ENCODE data around the gene FNBP1L. TPM values are rescaled to one million over a fixed set of nuclear protein-coding genes. Genes with fewer than 3 reads are reported as not detected.

The FNBP1L gene
- polyA plus RNA-seq, 1 experiment, result 5.5 TPM

DNA sequence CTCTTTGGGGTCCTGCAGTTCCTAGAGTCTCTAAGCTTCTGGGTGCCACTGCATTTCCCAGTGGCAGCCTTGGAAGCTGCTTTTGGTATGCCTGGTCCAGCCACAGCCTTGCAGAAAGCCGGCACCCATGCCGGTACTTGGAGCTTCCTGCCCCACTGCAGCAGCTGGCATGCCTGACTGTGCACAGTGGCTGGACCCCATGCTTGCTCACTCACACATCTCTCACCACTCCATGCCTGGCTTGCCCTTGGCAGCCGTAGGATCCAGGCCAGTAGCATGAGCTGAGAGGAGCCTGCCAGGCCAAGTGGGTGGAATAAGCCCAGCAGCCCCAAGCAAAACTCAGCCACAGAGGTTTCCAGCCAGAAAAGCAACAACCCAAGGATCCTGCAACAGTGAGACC lies 20.3 kb upstream of the FNBP1L start:
- TF ChIP-seq, protein P1, sequence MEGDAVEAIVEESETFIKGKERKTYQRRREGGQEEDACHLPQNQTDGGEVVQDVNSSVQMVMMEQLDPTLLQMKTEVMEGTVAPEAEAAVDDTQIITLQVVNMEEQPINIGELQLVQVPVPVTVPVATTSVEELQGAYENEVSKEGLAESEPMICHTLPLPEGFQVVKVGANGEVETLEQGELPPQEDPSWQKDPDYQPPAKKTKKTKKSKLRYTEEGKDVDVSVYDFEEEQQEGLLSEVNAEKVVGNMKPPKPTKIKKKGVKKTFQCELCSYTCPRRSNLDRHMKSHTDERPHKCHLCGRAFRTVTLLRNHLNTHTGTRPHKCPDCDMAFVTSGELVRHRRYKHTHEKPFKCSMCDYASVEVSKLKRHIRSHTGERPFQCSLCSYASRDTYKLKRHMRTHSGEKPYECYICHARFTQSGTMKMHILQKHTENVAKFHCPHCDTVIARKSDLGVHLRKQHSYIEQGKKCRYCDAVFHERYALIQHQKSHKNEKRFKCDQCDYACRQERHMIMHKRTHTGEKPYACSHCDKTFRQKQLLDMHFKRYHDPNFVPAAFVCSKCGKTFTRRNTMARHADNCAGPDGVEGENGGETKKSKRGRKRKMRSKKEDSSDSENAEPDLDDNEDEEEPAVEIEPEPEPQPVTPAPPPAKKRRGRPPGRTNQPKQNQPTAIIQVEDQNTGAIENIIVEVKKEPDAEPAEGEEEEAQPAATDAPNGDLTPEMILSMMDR (IDR thresholded peaks at IDR 0.05; ENCODE audit: insufficient read depth, low read depth, low read length), result no peak
- no peak for DNase-seq (ENCODE audit: low read depth)
- Histone ChIP-seq H3K36me3 (ENCODE audit: control insufficient read depth, insufficient read depth, low read length) (no peaks in the 10 kb centered on the region), H3K4me3 (ENCODE audit: low read depth, low read length) (no peak overlapping the region), H3K27me3 (ENCODE audit: control insufficient read depth, insufficient read depth, low read length) (no peaks in the 10 kb centered on the region)
- POLR2A ChIA-PET, result no interaction called here
- CTCF ChIA-PET, result interaction anchor here (1.7 kb wide), 1 partner anchor 123 kb away, joined by 5 read pairs; no protein-coding TSS in a partner anchor

DNA sequence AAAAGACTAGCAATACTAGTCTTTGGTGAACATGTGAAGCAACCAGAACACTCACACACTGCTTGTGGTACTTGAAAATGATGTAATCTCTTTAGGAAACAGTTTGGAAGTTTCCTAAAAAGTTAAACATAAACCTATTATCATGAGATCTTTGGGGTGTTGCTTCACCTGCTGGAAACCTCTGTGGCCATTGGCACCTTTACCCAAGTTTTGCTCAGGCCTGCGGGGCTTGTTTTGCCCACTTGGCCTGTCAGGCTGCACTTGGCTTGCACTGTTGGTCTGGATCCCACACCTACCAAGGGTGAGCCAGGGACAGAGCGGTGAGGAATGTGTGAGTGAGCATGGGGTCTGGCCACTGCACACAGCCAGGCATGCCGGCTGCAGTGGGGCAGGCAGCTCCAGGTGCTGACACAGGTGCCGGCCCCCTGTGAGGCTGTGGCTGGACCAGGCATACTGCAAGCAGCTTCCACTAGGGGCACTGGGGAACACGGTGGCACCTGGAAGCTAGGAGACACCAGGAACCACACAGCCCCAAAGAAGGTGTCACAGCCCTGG lies 14.4 kb upstream of the FNBP1L start:
- DNase-seq (ENCODE audit: low read depth), result no peak
- H3K36me3 ChIP-seq (ENCODE audit: control insufficient read depth, insufficient read depth, low read length), result no peaks in the 10 kb centered on the region
- peaks cover 7% of the 10 kb centered on the region for H3K27me3 ChIP-seq (ENCODE audit: control insufficient read depth, insufficient read depth, low read length)
- TF ChIP-seq, protein P1 (IDR thresholded peaks at IDR 0.05; ENCODE audit: insufficient read depth, low read depth, low read length), result peak; percentile 32; the same call in 1 of the 2 replicates
- H3K4me3 ChIP-seq (ENCODE audit: low read depth, low read length), result no peak overlapping the region
- CTCF ChIA-PET, result interaction anchor here (0.9 to 2.6 kb wide), 9 partner anchors 8 to 903 kb away, joined by 3 to 12 read pairs (median 8); no protein-coding TSS in a partner anchor
- POLR2A ChIA-PET, result no interaction called here

DNA sequence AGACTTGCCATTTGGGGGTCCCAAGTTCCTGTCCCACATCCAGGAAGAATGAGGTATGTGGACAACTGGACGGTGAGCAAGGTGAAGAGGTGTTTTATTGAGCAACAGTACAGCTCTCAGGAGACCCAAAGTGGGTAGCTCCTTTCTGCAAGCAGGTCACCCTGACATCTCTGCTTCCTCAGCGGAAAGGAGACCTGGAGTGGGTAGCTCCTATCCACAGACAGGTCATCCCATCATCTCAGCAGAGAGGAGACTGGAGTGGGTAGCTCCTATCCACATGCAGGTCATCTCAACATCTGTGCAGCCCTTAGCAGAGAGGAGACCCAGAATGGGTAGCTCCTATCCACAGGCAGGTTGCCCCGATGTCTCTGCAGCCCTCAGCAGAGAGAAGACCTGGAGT lies 13.8 kb upstream of the FNBP1L start:
- H3K36me3 ChIP-seq (ENCODE audit: control insufficient read depth, insufficient read depth, low read length), result no peaks in the 10 kb centered on the region
- no peak for DNase-seq (ENCODE audit: low read depth)
- CTCF ChIA-PET, result interaction anchor here (0.9 to 2.6 kb wide), 10 partner anchors 9 to 902 kb away, joined by 3 to 12 read pairs (median 6); no protein-coding TSS in a partner anchor
- TF ChIP-seq, protein P1 (IDR thresholded peaks at IDR 0.05; ENCODE audit: insufficient read depth, low read depth, low read length), result no peak
- H3K27me3 ChIP-seq (ENCODE audit: control insufficient read depth, insufficient read depth, low read length), result peaks cover 7% of the 10 kb centered on the region
- no peak overlapping the region for H3K4me3 ChIP-seq (ENCODE audit: low read depth, low read length)
- POLR2A ChIA-PET, result no interaction called here

DNA sequence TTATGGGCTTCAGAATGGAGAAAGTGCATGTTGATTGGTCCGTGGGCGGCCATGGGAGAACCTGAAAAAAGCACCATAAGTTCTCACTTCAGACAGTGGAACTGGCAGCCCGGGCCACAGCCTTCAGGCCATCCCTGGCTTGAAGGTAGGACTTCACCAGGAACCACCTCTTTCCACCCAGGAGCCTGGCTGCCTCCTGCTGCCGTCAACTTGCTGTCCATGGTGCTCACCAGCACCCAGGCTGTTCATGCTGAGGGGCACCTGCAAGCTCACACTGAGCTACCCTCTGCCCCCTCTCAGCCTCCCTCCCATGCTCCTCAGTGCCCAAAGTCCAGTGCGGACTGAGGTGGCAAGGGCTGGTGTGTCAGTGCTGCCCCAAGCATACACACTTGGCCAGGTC lies 12.9 kb upstream of the FNBP1L start:
- TF ChIP-seq, protein P1 (IDR thresholded peaks at IDR 0.05; ENCODE audit: insufficient read depth, low read depth, low read length), result no peak
- POLR2A ChIA-PET, result interaction anchor here (0.5 kb wide), 1 partner anchor 449 kb away, joined by 6 read pairs; no protein-coding TSS in a partner anchor
- H3K27me3 ChIP-seq (ENCODE audit: control insufficient read depth, insufficient read depth, low read length), result peaks cover 7% of the 10 kb centered on the region
- no peak for DNase-seq (ENCODE audit: low read depth)
- CTCF ChIA-PET, result interaction anchor here (1.4 to 2.6 kb wide), 6 partner anchors 11 to 416 kb away, joined by 3 to 12 read pairs (median 9); no protein-coding TSS in a partner anchor
- no peaks in the 10 kb centered on the region for H3K36me3 ChIP-seq (ENCODE audit: control insufficient read depth, insufficient read depth, low read length)
- no peak overlapping the region for H3K4me3 ChIP-seq (ENCODE audit: low read depth, low read length)

DNA sequence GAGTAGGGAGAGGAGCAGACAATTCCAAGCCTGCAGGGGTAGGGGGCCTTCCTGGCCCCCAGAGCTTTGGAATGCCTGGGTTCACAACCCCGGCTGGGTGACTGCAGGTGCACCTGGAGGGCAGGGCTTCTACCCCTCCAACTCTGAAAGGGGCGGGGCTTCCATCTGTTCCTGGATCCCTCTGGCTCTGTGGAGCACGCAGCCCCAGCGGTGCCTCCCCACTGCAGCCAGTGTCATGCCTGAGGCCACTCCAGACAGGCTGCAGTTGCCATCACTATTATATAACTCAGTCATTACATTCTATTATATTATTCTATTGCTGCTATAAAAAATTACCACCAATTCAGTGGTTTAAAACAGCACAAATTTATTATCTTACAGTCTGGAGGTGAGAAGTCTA lies 12.5 kb upstream of the FNBP1L start:
- Histone ChIP-seq H3K27me3 (ENCODE audit: control insufficient read depth, insufficient read depth, low read length) (peaks cover 7% of the 10 kb centered on the region), H3K4me3 (ENCODE audit: low read depth, low read length) (no peak overlapping the region), H3K36me3 (ENCODE audit: control insufficient read depth, insufficient read depth, low read length) (no peaks in the 10 kb centered on the region)
- no peak for DNase-seq (ENCODE audit: low read depth)
- TF ChIP-seq, protein P1 (IDR thresholded peaks at IDR 0.05; ENCODE audit: insufficient read depth, low read depth, low read length), result no peak
- ChIA-PET POLR2A (interaction anchor here (0.5 to 0.6 kb wide), 2 partner anchors 124 to 448 kb away, joined by 3 to 6 read pairs; no protein-coding TSS in a partner anchor), CTCF (interaction anchor here (1.5 to 2.6 kb wide), 6 partner anchors 131 to 415 kb away, joined by 4 to 12 read pairs (median 9); no protein-coding TSS in a partner anchor)

All from BJ (cell line).